Breast epithelium (tissue), 3 donors: Measurements from ENCODE around the gene TRIM9.

Source experiments
- CTCF ChIP-seq, 3 donors: fragments of 450-650 bp; IDR thresholded peaks; one replicate each; pipeline ENCODE4 v1.5.1; 2016 to 2017; ENCODE audit warnings: antibody characterized with exemption in 3 of 3, mild to moderate bottlenecking in 3 of 3, moderate library complexity in 3 of 3
- POLR2A ChIP-seq: fragments of 450-650 bp; IDR thresholded peaks from one replicate; pipeline ENCODE4 v1.6.1; 2016; ENCODE audit warnings: antibody characterized with exemption, mild to moderate bottlenecking, moderate library complexity
- POLR2AphosphoS5 ChIP-seq, 3 donors: sonication (generic); formaldehyde crosslinking; IDR thresholded peaks; one replicate each; pipeline ENCODE4 v1.6.1; 2017; ENCODE audit warnings: antibody characterized with exemption in 3 of 3

DNA sequence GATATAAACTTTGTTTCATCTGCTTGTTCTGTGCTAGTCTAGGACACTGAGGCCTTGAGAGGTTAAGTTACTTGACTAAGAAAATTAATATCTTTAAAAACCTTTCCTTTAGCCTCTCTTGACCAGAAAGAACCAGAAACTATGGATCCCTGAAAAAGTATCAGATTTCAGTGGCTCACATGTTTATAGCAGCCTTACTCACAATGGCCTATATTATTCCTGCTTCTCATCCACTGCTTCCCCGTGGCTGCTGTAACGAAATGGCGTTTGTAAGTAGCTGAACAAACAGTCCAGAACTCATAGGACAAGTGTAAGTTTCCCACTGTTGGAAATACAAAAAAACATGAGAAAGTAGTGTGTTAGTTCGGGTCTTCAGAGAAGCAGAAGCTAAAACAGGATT is 147.5 kb downstream of the TRIM9 start:
- TF ChIP-seq POLR2A (no peak), CTCF (IDR thresholded peaks at IDR 0.05) (no peak), POLR2AphosphoS5 (IDR thresholded peaks at IDR 0.05) (no peak)
